ENCODE results near the gene ZNF74.

DNA sequence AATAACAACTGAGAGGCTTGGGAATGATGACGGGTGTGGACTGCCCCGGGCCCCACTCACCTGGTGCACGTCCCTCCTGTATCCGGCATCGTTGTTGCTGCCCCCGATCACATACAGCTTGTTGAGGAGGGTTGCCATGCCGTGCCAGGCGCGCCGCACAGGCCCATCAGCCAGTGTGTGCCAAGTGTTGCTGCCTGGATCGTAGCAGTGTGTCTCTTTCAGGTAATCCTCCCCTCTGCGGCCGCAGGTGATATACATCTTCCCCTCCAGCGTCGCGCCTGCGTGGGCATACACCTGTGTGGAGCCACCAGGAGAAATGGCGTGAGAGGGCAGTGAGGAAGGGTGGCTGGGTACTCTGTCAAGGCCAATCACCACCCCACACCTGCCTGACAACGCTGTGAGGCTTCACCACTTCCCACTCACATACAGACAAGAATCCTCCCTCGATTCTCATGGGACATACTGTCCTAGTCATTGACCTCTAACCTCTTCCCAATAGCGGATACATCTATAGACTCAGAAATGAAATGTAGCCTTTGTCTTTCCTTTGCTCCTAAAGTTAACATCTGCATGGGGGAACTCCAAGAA, 52.5 kb downstream of the ZNF74 start:
- TF ChIP-seq POLR2A (IDR thresholded peaks at IDR 0.05), result no peak
- TF ChIP-seq, protein P1, sequence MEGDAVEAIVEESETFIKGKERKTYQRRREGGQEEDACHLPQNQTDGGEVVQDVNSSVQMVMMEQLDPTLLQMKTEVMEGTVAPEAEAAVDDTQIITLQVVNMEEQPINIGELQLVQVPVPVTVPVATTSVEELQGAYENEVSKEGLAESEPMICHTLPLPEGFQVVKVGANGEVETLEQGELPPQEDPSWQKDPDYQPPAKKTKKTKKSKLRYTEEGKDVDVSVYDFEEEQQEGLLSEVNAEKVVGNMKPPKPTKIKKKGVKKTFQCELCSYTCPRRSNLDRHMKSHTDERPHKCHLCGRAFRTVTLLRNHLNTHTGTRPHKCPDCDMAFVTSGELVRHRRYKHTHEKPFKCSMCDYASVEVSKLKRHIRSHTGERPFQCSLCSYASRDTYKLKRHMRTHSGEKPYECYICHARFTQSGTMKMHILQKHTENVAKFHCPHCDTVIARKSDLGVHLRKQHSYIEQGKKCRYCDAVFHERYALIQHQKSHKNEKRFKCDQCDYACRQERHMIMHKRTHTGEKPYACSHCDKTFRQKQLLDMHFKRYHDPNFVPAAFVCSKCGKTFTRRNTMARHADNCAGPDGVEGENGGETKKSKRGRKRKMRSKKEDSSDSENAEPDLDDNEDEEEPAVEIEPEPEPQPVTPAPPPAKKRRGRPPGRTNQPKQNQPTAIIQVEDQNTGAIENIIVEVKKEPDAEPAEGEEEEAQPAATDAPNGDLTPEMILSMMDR (IDR thresholded peaks at IDR 0.05), result no peak
